Osteoblast (primary cell): ENCODE data around the gene MAPRE2. TPM values are rescaled to one million over a fixed set of nuclear protein-coding genes. Genes with fewer than 3 reads are reported as not detected.

ENCODE experiments used
- DNase-seq: peaks from one replicate; pipeline ENCODE4 v3.0.0; 2011; ENCODE audit warnings: low spot score, mixed read lengths; ENCODE audit not compliant: insufficient read length; ENCODE audit errors: missing footprints
- H2AFZ ChIP-seq: 2 replicates; pipeline ENCODE4 v1.6.0; 2011; ENCODE audit warnings: mild to moderate bottlenecking, low read length
- H3K27ac ChIP-seq: 2 replicates; pipeline ENCODE4 v1.5.1; 2011; ENCODE audit warnings: mild to moderate bottlenecking, low read depth, low read length, moderate library complexity
- H3K27me3 ChIP-seq: 2 replicates; pipeline ENCODE4 v1.6.0; 2012; ENCODE audit warnings: mild to moderate bottlenecking, control low read depth, inconsistent platforms, low read length, moderate library complexity; ENCODE audit not compliant: insufficient read depth
- H3K36me3 ChIP-seq: 2 replicates; pipeline ENCODE4 v1.5.1; 2011; ENCODE audit warnings: mild to moderate bottlenecking, low read length, control low read depth, moderate library complexity; ENCODE audit not compliant: insufficient read depth
- H3K4me1 ChIP-seq: 2 replicates; pipeline ENCODE4 v1.5.1; 2011; ENCODE audit warnings: mild to moderate bottlenecking, low read length, control low read depth, moderate library complexity; ENCODE audit not compliant: insufficient read depth
- H3K4me2 ChIP-seq: 2 replicates; pipeline ENCODE4 v1.6.0; 2011; ENCODE audit warnings: mild to moderate bottlenecking, low read length; ENCODE audit not compliant: insufficient read depth
- H3K4me3 ChIP-seq: fragments of 200-600 bp; sonication (generic); 3 replicates; pipeline ENCODE4 v1.5.1; 2012; ENCODE audit warnings: mild to moderate bottlenecking, low read length, inconsistent platforms; ENCODE audit not compliant: insufficient read depth
- H3K79me2 ChIP-seq: 2 replicates; pipeline ENCODE4 v1.6.0; 2012; ENCODE audit warnings: mild to moderate bottlenecking, low read length, control low read depth, inconsistent platforms; ENCODE audit not compliant: insufficient read depth
- H3K9me3 ChIP-seq: 2 replicates; pipeline ENCODE4 v1.5.1; 2011; ENCODE audit warnings: low read depth, low read length, control low read depth
- H4K20me1 ChIP-seq: 2 replicates; pipeline ENCODE4 v1.6.0; 2012; ENCODE audit warnings: mild to moderate bottlenecking, low read length, control low read depth; ENCODE audit not compliant: insufficient read depth
- total RNA-seq: library from RNA; depleted of rRNA; stranded (reverse); fragments of >200 nt; gene quantifications from 2 replicates; pipeline ENCODE4 v1.2.3, GENCODE V29; 2012
- TF ChIP-seq, protein P1 (sequence below): IDR thresholded peaks from 2 replicates; pipeline ENCODE4 v1.5.1; 2011; ENCODE audit warnings: mild to moderate bottlenecking, low read depth, low read length, moderate library complexity; ENCODE audit errors: extremely low read depth

Gene MAPRE2
- total RNA-seq, 1 donor = 21.7 TPM

DNA sequence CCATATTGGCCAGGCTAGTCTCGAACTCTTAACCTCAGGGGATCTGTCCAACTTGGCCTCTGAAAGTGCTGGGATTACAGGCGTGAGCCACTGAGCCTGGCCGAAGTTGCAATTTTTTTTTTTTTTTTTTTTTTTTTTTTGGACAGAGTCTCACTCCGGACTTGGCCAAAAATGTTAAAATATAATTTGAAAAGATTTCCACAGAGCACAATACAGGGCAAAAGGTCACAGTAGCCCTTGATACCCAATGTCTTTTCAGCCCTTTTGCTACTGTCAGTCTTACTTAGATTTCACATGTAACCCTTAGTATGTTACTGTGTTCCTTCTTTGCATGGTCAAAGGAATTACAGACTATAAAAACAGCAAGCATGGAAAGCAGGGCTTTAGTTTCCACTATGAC is 42.6 kb upstream of the MAPRE2 start:
- Histone ChIP-seq H3K27ac (no peak overlapping the region), H3K4me2 (no peak overlapping the region), H3K36me3 (no peaks in the 10 kb centered on the region), H3K4me1 (no peaks in the 10 kb centered on the region), H2AFZ (no peak overlapping the region), H3K27me3 (peaks cover 10% of the 10 kb centered on the region), H3K4me3 (no peak overlapping the region), H3K9me3 (no peaks in the 10 kb centered on the region), H4K20me1 (no peaks in the 10 kb centered on the region), H3K79me2 (no peaks in the 10 kb centered on the region)
- TF ChIP-seq, protein P1, sequence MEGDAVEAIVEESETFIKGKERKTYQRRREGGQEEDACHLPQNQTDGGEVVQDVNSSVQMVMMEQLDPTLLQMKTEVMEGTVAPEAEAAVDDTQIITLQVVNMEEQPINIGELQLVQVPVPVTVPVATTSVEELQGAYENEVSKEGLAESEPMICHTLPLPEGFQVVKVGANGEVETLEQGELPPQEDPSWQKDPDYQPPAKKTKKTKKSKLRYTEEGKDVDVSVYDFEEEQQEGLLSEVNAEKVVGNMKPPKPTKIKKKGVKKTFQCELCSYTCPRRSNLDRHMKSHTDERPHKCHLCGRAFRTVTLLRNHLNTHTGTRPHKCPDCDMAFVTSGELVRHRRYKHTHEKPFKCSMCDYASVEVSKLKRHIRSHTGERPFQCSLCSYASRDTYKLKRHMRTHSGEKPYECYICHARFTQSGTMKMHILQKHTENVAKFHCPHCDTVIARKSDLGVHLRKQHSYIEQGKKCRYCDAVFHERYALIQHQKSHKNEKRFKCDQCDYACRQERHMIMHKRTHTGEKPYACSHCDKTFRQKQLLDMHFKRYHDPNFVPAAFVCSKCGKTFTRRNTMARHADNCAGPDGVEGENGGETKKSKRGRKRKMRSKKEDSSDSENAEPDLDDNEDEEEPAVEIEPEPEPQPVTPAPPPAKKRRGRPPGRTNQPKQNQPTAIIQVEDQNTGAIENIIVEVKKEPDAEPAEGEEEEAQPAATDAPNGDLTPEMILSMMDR = no peak
- DNase-seq = peak; percentile 53

DNA sequence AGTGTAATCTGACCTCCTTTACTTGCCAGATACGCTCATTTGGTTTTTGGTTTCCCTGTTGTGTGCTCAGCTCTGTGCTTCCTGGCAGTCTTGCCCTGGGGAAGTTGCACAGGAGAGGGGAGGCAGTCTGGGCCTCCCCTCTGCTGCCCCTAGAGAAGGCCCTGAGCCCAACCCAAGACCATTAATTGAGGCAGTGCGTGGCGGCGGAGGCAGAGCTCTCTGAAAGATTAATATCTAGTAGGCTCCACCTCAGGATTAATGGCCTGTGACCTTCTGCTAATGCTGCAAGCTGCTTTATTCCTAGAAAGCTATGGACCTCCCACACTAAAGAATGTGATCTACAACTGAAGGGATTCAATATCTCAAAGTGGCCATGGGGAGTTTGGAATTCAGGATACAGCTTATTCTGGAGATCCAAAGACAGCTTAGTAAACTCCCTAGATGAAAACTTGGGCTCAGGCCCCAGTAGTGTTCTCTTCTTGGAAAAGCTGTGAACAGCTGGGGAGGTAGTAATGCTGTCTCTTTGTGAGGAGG is 41.4 kb upstream of the MAPRE2 start:
- Histone ChIP-seq H3K27me3 (peaks cover 10% of the 10 kb centered on the region), H3K4me2 (no peak overlapping the region), H3K4me3 (no peak overlapping the region), H4K20me1 (no peaks in the 10 kb centered on the region), H3K36me3 (no peaks in the 10 kb centered on the region), H3K79me2 (no peaks in the 10 kb centered on the region), H2AFZ (no peak overlapping the region), H3K9me3 (no peaks in the 10 kb centered on the region), H3K27ac (no peak overlapping the region), H3K4me1 (no peaks in the 10 kb centered on the region)
- TF ChIP-seq, protein P1 = no peak
- DNase-seq = no peak

DNA sequence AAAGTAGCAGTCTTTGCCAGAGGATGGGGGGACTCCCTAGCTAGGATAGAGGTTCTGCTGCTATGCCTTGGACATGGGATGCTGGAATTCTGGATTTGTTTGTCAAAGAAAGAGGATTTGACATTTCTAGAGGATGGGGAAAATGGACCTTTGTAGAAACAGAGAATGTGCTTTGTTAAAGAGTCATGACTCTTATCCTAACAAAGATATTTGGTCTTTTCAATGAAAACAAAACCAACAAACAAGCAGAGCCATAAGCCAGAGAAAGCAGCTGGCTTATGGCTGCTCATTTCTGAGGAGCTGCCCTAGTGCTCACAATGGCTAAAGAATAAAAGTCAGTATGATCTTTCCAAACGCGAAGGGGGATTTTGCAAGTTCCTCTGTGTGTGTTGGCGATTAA is 40.8 kb upstream of the MAPRE2 start:
- Histone ChIP-seq H3K27me3 (peaks cover 10% of the 10 kb centered on the region), H3K36me3 (no peaks in the 10 kb centered on the region), H3K4me3 (no peak overlapping the region), H2AFZ (no peak overlapping the region), H4K20me1 (no peaks in the 10 kb centered on the region), H3K9me3 (no peaks in the 10 kb centered on the region), H3K4me1 (no peaks in the 10 kb centered on the region), H3K4me2 (no peak overlapping the region), H3K27ac (no peak overlapping the region), H3K79me2 (no peaks in the 10 kb centered on the region)
- no peak for DNase-seq
- TF ChIP-seq, protein P1 = no peak

DNA sequence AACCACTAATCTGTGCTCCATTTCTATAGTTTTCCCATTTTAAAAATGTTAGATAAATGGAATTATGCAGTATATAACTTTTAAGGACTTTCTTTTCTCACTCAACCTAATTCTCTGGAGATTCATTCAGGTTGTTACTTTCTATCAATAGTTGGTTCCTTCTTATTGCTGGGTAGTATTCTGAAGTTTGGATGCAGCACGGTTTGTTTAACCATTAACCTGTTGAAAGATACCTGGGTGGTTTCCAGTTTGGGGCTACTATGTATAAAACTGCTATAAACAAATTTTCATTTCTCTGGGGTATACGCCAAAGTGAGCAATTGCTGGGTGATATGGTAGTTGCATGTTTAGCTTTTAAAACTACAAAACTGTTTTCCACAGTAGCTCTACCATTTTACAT is 39.1 kb upstream of the MAPRE2 start:
- Histone ChIP-seq H3K4me2 (no peak overlapping the region), H3K9me3 (no peaks in the 10 kb centered on the region), H3K4me3 (no peak overlapping the region), H4K20me1 (no peaks in the 10 kb centered on the region), H3K36me3 (no peaks in the 10 kb centered on the region), H3K79me2 (no peaks in the 10 kb centered on the region), H2AFZ (no peak overlapping the region), H3K4me1 (no peaks in the 10 kb centered on the region), H3K27me3 (peaks cover 10% of the 10 kb centered on the region), H3K27ac (no peak overlapping the region)
- no peak for DNase-seq
- TF ChIP-seq, protein P1 = no peak
